ENCODE measurements around the gene VAV3.

Gene VAV3

GRCh38 chr1:107803579-107803978, 161.4 kb downstream of the VAV3 start:
- no peak overlapping the region for H3K4me3 Mint-ChIP-seq
- H3K27me3 Mint-ChIP-seq: no peaks in the 10 kb centered on the region
- H3K9me3 Mint-ChIP-seq: peaks cover 9% of the 10 kb centered on the region
- H3K27ac Mint-ChIP-seq: no peak overlapping the region
- DNase-seq: no peak
- H3K4me1 Mint-ChIP-seq (ENCODE audit: low read depth): peaks cover 46% of the 10 kb centered on the region
- no peaks in the 10 kb centered on the region for H3K36me3 Mint-ChIP-seq (ENCODE audit: low read depth)

GRCh38 chr1:107802654-107803053, 162.3 kb downstream of the VAV3 start:
- no peak for DNase-seq
- Mint-ChIP-seq H3K4me1 (ENCODE audit: low read depth) (peaks cover 43% of the 10 kb centered on the region), H3K27ac (no peak overlapping the region), H3K36me3 (ENCODE audit: low read depth) (no peaks in the 10 kb centered on the region), H3K27me3 (no peaks in the 10 kb centered on the region), H3K9me3 (peaks cover 9% of the 10 kb centered on the region), H3K4me3 (no peak overlapping the region)

- Mint-ChIP-seq H3K36me3 (ENCODE audit: low read depth) (no peaks in the 10 kb centered on the region), H3K4me1 (ENCODE audit: low read depth) (peaks cover 32% of the 10 kb centered on the region), H3K27ac (no peak overlapping the region), H3K9me3 (peaks cover 6% of the 10 kb centered on the region), H3K27me3 (no peaks in the 10 kb centered on the region), H3K4me3 (no peak overlapping the region)
- no peak for DNase-seq
Observed at GRCh38 chr1:107795994-107796393, 169.0 kb downstream of the VAV3 start.

GRCh38 chr1:107795441-107795840, 169.5 kb downstream of the VAV3 start:
- DNase-seq: no peak
- H3K27ac Mint-ChIP-seq: peak overlapping the region; percentile 8
- H3K4me3 Mint-ChIP-seq: no peak overlapping the region
- peaks cover 2% of the 10 kb centered on the region for H3K9me3 Mint-ChIP-seq
- no peaks in the 10 kb centered on the region for H3K27me3 Mint-ChIP-seq
- H3K4me1 Mint-ChIP-seq (ENCODE audit: low read depth): peaks cover 34% of the 10 kb centered on the region
- no peaks in the 10 kb centered on the region for H3K36me3 Mint-ChIP-seq (ENCODE audit: low read depth)

GRCh38 chr1:107794571-107794970, 170.4 kb downstream of the VAV3 start:
- H3K4me3 Mint-ChIP-seq: no peak overlapping the region
- no peaks in the 10 kb centered on the region for H3K36me3 Mint-ChIP-seq (ENCODE audit: low read depth)
- H3K4me1 Mint-ChIP-seq (ENCODE audit: low read depth): peaks cover 37% of the 10 kb centered on the region
- no peaks in the 10 kb centered on the region for H3K27me3 Mint-ChIP-seq
- H3K27ac Mint-ChIP-seq: peak overlapping the region; percentile 5
- no peaks in the 10 kb centered on the region for H3K9me3 Mint-ChIP-seq
- no peak for DNase-seq

GRCh38 chr1:107793896-107794453, 171.0 kb downstream of the VAV3 start:
- Mint-ChIP-seq H3K4me3 (no peak overlapping the region), H3K36me3 (ENCODE audit: low read depth) (no peaks in the 10 kb centered on the region), H3K27me3 (no peaks in the 10 kb centered on the region), H3K9me3 (no peaks in the 10 kb centered on the region), H3K27ac (no peak overlapping the region), H3K4me1 (ENCODE audit: low read depth) (peaks cover 42% of the 10 kb centered on the region)
- DNase-seq: no peak

- Mint-ChIP-seq H3K27ac (no peak overlapping the region), H3K4me3 (no peak overlapping the region), H3K36me3 (ENCODE audit: low read depth) (no peaks in the 10 kb centered on the region), H3K9me3 (no peaks in the 10 kb centered on the region), H3K4me1 (ENCODE audit: low read depth) (peaks cover 66% of the 10 kb centered on the region), H3K27me3 (no peaks in the 10 kb centered on the region)
- DNase-seq: no peak
Observed at GRCh38 chr1:107791348-107791747, 173.6 kb downstream of the VAV3 start.

GRCh38 chr1:107789817-107790524, 175.0 kb downstream of the VAV3 start:
- H3K9me3 Mint-ChIP-seq: no peaks in the 10 kb centered on the region
- H3K27ac Mint-ChIP-seq: no peak overlapping the region
- H3K4me1 Mint-ChIP-seq (ENCODE audit: low read depth): peaks cover 68% of the 10 kb centered on the region
- no peak for DNase-seq
- no peaks in the 10 kb centered on the region for H3K27me3 Mint-ChIP-seq
- no peaks in the 10 kb centered on the region for H3K36me3 Mint-ChIP-seq (ENCODE audit: low read depth)
- H3K4me3 Mint-ChIP-seq: no peak overlapping the region

GRCh38 chr1:107788206-107789202, 176.5 kb downstream of the VAV3 start:
- no peaks in the 10 kb centered on the region for H3K9me3 Mint-ChIP-seq
- H3K36me3 Mint-ChIP-seq (ENCODE audit: low read depth): no peaks in the 10 kb centered on the region
- no peak for DNase-seq
- no peaks in the 10 kb centered on the region for H3K27me3 Mint-ChIP-seq
- H3K4me3 Mint-ChIP-seq: no peak overlapping the region
- peaks cover 64% of the 10 kb centered on the region for H3K4me1 Mint-ChIP-seq (ENCODE audit: low read depth)
- H3K27ac Mint-ChIP-seq: peak overlapping the region; percentile 1

GRCh38 chr1:107787299-107787698, 177.7 kb downstream of the VAV3 start:
- peaks cover 68% of the 10 kb centered on the region for H3K4me1 Mint-ChIP-seq (ENCODE audit: low read depth)
- no peak for DNase-seq
- H3K27me3 Mint-ChIP-seq: no peaks in the 10 kb centered on the region
- H3K9me3 Mint-ChIP-seq: no peaks in the 10 kb centered on the region
- no peaks in the 10 kb centered on the region for H3K36me3 Mint-ChIP-seq (ENCODE audit: low read depth)
- H3K27ac Mint-ChIP-seq: peak overlapping the region; percentile 53
- no peak overlapping the region for H3K4me3 Mint-ChIP-seq

- H3K4me1 Mint-ChIP-seq (ENCODE audit: low read depth): peaks cover 68% of the 10 kb centered on the region
- peak overlapping the region; percentile 53 for H3K27ac Mint-ChIP-seq
- peak overlapping the region; percentile 54 for H3K4me3 Mint-ChIP-seq
- H3K27me3 Mint-ChIP-seq: no peaks in the 10 kb centered on the region
- no peaks in the 10 kb centered on the region for H3K36me3 Mint-ChIP-seq (ENCODE audit: low read depth)
- no peaks in the 10 kb centered on the region for H3K9me3 Mint-ChIP-seq
- DNase-seq: no peak
Observed at GRCh38 chr1:107786203-107786845, 178.7 kb downstream of the VAV3 start.

- peak overlapping the region; percentile 53 for H3K27ac Mint-ChIP-seq
- no peaks in the 10 kb centered on the region for H3K9me3 Mint-ChIP-seq
- no peak for DNase-seq
- no peaks in the 10 kb centered on the region for H3K36me3 Mint-ChIP-seq (ENCODE audit: low read depth)
- H3K27me3 Mint-ChIP-seq: no peaks in the 10 kb centered on the region
- H3K4me3 Mint-ChIP-seq: peak overlapping the region; percentile 54
- H3K4me1 Mint-ChIP-seq (ENCODE audit: low read depth): peaks cover 62% of the 10 kb centered on the region
Observed at GRCh38 chr1:107785496-107786202, 179.3 kb downstream of the VAV3 start.

- DNase-seq: no peak
- H3K4me3 Mint-ChIP-seq: no peak overlapping the region
- H3K9me3 Mint-ChIP-seq: no peaks in the 10 kb centered on the region
- H3K27me3 Mint-ChIP-seq: no peaks in the 10 kb centered on the region
- H3K4me1 Mint-ChIP-seq (ENCODE audit: low read depth): peaks cover 40% of the 10 kb centered on the region
- no peaks in the 10 kb centered on the region for H3K36me3 Mint-ChIP-seq (ENCODE audit: low read depth)
- H3K27ac Mint-ChIP-seq: no peak overlapping the region
Observed at GRCh38 chr1:107782217-107782845, 182.6 kb downstream of the VAV3 start.

Data from activated T-cell treated with anti-CD3 and anti-CD28 coated beads, Interleukin-2, amount 50 U/mL, for 24 hours (primary cell).